GM21528 (cell line): Measurements from ENCODE around the gene SLC38A10.

ENCODE experiments used
- ATAC-seq: cut with Tn5 transposase; IDR thresholded peaks from one replicate; pipeline ENCODE4 v1.9.1; 2021; ENCODE audit warnings: mild to moderate bottlenecking, moderate library complexity; ENCODE audit not compliant: unreplicated experiment, low FRiP score

SLC38A10 gene

DNA sequence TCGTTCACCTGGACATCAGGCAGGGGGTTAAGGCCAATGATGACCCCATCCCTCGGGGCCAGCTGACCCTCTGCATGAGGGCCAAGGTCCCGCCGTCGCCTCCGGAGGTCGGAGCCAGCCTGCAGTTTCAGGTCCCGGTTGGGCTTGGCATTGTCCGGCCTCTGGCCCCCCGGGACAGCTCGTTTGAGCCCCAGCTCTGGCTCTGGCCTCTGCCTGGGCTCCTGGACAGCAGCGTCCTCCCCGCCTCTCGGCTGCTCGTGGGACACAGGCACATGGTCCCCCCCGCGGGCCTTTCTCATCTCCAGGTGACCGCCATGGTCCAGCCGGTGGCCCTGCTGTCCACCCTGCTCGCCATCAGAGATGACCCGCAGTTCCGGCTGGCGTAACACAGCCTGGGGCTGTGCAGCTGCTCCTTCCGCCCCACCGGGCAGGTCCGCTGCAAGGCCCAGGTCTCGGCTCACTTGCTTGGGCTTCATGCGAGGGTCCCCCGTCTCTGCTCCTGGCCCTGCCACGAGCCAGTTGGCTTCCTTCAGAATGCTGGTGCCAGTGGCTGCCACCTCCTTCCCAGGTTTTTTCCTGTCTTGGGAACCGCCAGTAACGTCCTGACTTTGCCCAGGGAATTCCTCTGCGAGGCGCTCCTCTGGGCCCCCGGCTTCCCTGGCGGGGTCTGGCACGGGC, 49.3 kb downstream of the SLC38A10 start:
- no peak for ATAC-seq

DNA sequence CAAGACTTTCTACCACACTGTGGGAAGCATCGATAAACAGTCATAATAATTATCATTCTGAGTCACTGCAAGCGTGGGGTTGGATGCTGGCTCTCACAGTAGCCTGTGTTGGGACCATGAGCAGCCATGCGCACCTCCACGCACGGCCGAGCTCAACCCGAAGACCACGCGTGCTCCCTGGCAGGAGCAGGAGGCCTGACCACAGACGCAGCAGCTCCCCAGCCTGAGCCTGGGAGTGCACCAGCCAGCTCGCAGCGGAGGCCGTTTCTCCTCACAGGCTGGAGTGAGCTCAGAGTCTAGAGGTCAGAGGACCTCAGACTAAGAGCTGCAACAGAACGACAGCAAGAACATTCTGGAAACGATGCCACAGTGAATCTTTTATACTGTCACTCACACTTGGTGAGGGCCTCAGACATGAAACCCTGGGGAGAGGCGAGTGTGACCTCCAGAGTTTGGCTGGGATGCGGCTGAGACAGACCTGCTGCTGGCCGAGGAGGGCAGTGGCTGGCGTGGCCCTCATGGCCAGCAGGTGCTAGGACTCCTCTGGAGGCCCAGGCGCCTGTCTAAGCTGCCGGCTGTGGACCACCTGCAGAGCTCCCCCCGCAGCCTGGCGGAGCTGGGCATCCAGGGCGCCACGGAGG, 50.0 kb downstream of the SLC38A10 start:
- no peak for ATAC-seq

DNA sequence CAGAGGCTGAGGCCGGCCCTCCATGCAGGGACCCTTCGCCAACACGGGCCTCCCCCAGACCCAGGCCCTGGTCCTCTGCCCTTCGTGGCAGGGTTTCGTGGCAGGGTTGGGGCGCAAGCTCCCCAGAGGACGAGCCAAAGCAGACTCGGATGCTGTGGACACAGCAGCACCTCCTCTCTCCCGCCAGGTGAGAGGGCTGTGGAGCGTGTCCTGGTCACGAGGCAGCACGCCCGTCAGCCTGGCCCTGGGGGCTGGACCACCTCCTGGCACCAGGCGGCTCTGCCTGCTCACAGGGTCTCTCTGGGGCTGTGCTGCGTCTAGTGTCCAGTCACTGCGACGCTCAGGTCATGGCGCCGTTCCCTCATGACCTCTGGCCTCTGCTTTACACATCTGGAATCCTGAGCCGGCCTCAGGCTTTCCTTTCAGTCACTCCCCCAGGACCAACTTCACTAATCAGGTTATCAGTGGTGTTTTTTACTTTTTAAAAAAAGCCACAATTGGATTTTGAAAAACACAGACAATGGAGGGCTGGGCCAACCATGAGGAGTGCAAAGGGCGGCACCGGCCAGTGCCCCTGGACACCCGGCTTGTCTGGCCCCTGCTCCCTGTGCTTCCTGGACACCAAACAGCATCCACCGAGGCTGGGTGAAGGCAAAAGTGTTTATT, 50.6 kb downstream of the SLC38A10 start:
- no peak for ATAC-seq

DNA sequence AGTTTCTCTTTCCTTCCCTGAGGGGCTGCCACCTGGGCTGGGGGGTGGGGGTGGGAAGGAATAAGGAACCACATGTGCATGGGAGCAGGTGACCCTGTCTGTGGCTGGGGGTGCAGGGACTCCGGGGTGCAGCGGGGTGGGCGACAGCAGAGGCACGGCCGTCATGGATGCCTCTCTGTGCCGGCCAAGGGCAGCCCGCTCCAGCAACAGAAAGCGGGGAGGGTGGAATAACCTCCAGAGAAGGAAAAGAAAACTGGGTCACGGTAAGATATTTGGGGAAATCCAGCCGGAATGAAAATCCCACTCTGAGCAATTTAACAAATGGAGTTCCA, 51.8 kb downstream of the SLC38A10 start:
- ATAC-seq = no peak

DNA sequence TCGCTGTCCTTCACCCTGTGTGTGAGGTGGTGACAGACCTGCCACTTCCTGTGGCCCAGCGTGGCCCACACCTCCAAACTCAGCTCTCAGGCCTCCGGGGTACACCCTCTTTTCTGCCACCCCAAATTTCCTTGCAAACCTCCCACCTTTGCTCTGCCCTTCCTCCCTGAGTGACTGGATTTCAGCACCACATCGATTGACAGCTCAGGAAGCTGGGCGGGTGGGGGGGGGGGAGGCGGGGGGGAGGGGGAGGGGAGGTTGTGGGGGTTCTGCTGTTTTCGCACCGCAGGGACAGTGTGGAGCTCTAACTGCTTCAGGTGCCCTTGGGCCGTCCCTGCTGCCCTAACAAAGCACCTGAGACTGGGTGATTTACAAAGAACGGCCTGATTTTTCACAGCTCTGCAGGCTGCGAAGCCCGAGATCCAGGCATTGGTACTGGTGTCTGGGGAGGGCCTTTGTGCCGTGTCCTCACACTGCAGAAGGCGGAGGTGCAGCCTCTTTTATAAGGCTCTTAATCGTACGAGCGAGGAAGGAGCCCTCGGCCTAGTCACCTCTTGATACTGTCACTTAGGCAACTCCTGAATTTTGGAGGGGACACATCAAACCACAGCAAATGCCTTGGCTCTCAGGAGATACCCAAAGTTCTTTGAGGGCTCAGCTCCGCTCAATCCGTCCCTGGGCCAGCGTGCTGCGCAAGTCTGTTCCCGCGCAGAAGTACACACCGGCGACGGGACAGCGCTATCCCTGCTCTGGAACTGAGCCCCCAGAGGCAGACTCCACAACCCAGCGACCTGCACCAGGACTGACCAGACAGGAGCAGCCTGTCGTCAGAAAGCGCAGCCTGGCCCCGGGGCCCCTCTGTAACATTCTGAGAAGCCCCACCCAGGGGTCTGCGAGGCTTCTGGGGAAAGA, 52.4 kb downstream of the SLC38A10 start:
- no peak for ATAC-seq

DNA sequence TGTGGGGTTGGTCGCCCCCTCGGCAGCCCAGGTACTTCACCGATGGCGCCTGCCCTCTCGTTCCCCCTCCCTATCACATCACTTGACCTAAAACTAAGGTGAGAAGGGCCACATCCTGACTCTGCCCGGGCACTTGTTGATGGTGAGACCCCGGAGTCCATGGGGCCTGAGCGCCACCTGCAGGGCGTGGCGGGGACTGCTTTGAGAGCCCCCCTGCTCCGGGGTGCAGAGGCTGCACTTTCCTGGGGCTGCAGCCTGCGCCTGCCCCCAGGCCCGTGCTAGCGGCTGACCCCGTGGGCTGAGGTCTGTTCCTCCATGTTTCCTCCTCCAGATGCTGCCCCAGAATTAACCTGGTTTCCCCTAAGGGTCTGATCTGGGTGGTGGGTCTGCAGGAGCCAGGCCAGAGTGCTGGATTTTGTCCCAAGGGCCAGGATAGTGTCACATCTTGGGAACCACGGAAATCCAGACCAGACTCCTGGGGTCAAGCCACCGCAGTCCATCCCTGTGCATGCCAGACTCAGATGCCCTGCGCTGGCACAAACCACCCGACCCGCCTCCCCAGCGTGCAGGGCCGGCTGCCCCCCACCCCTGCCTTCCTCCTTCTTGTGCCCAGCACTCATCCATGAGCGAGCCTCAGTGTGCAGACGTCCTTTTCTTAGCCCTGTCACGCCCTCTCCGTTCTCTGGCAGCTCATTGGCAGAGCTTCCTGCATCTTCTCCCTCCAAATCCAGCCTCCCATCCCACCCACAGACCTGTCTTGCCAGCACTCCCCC, 53.3 kb downstream of the SLC38A10 start:
- ATAC-seq = no peak

DNA sequence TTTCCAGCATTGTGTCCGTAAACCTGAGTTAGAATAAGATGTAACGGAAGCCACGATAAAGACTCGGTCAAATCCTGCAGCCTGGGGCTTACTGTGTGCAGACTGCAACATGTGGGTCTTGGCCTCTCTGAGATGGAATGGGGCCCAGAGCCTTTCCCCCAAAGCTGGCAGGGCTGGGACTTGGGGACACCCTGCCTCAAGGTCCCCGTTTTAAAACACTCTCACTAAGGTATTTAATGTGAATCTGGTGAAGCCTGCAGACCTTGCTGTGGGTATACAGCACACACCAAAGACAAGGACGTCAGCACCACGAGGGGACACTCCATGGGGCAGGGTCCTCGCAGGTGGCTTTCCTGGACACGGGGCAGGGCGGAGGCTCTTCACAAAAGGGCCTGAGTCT, 53.9 kb downstream of the SLC38A10 start:
- ATAC-seq = no peak

DNA sequence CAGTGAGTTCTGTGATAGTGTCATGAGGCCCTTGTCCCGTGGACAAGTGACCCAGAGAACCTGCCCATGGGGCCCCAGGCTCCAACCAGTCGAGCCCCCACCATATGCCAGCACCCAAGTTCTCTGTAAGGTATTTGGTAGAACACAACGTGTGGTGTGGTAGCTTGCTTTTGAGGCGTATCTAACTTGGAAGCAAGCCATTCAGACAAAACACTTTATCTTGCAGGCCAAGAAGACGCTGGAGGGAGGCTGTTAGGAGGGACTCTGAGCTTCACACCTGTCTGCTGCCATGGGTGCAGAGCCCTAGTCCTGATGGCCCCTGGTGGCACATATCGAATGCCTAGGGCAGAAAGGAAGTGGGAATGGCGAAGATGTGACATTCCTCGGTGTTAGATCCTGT, 54.3 kb downstream of the SLC38A10 start:
- ATAC-seq = no peak

DNA sequence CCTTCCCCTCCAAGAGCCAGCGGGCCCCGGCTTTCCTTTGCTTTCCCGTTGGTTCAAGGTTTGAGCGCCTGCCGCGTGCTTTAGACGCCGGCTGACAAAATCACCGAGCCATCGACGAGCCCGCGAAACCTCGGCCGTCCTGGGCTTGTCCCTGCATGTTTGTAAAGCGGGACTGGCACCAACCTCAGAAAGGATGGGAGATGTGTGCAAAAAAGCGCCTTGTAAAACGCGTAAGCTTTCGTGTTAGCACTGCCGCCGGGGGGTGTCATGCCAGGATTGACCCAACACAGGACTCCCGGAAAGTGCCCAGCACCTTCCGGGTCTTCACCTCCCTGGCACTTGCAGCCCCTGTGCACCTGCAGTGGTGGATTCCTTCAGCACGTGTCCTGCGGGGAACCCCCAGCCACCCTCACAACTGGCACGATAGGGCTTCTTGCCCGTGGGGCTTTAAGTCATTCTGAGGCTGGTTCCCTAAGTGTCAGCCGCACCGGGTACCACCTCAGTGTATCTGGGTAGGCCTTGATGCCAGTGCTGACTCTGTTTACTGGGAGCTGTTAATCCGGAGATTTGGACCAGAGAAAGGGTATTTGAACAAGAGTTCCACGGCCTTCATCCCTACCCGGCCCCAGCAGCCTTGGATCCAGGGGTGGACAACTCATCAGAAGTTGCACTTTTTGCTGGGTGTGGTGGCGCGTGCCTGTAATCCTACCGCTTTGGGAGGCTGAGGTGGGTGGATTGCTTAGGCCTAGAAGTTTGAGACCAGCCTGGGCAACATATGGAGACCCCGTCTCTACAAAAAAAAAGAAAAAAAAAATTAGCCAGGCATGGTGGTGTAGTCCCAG, 55.2 kb downstream of the SLC38A10 start:
- no peak for ATAC-seq

DNA sequence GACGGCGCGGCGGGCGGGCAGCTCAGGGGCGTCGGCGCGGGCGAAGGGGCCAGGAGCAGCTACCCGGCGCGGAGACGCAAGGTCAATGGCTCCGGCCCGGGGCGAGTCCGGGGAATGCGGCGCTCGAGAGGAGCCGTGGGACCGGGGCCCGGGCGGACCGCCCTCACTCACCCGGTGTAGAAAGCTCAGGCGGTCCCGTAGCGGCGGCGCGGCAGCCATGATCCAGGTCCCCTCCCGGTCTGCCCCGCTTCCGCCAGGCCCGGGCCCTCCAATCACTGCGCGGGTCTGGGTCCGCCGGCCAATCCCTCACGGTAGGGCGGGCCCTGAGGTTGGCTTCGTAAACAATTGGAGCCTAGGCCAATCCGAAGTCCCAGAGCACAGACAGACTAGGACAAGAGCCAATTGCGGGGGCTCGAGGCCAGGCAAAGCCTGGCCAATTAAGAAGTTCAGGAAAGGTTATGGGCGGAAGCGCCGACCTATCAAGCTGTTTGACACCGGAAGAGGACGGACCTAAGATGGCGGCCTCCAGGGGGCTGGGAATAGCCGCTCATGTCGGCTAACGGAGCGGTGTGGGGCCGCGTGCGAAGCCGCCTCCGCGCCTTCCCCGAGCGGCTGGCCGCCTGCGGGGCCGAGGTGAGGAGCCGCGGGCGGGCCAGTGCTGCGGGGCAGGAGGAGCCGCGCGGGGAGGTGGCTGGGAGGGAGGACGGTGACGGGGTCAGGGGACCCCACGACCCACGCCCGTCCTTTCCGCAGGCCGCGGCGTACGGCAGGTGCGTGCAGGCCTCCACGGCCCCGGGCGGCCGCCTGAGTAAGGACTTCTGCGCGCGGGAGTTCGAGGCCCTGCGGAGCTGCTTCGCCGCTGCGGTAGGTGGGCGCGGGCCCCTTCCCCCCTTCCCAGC, 56.0 kb downstream of the SLC38A10 start, which contains the start of the genes NDUFAF8 and TEPSIN:
Gene NDUFAF8 (plus strand): TSS at position 504 of the 899 bp plus-strand sequence. CDS start 46 bp downstream, at position 550.
Gene TEPSIN (minus strand): TSS at position 241 of the 899 bp plus-strand sequence. CDS start 22 bp downstream, at position 219.
- ATAC-seq = peak; percentile 85

DNA sequence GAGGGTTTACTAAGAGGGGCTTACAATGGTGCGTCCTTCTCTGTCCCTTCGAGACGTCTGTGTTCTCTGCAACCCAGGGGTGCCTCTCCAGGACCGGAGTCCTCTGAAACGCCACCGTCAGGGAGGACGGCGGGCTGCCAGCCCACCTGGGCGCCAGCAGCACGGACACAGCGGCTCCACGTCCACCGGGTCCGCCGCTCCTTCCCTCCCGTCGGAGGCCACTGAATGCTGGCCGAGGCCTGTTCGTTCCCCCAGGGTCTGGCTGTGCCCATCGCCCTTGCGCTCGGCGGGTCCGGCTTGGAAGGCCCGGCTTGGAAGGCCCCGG, 56.7 kb downstream of the SLC38A10 start:
- peak; percentile 5 for ATAC-seq

DNA sequence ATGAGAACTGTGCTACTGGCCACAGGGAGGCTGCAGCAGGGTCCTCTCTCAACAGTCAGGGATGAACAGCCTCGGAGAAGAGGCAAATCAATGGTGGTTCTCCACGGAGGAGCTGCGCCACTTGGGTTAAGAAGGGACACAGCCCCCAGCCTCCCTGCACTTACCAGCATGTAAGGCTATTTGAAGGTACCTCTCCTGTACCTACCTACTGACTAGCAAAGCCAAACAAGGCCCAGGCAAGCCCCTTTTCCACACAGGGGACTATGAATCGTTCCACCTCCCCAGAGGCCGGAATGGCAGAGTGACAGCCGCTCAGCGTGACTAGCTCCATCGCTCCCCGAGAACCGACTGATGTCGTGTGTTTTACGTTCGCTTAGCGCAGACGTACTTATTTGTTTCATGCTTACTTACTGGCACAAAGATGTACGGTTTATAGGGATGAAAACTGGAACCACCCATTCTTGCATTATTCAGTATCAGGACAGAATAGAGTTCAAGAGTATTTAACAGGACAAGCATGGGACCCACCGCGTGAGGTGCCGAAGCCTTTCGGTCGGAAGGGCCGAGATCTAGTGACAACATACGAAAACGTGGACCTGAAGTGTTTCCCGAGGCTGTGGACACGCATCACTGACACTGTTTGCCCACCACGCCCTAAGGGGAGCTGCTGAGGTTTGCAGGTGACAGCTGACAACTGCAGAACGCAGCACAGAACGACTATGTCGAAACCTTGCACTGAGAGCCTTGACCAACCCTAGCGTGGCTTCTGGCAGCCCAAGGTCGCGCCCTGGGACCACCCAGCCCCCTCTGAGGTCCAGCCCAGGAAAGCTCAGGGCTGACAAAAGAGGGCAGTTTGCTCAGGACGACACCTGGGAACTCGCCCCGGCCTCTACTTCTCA, 57.3 kb downstream of the SLC38A10 start:
- peak; percentile 1 for ATAC-seq

DNA sequence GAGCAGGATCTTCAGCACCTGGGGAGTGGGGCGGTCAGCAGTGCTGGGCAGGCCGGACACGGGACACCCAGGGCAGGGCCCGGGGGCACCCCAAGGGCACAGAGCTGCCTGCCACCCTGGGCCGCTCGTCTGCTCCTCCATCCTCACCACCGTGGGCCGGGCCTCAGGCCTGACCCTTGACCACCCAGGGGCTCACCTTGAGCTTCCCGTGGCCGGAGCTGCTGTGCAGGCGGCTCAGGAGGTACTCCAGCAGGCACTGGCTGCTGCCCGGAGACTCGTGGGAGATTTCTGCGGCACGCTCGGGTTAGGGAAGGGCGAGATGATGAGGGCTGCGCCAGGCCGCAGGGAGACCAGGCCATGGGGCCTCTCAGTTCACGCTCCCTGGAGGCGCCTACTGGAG, 58.3 kb downstream of the SLC38A10 start:
- no peak for ATAC-seq

DNA sequence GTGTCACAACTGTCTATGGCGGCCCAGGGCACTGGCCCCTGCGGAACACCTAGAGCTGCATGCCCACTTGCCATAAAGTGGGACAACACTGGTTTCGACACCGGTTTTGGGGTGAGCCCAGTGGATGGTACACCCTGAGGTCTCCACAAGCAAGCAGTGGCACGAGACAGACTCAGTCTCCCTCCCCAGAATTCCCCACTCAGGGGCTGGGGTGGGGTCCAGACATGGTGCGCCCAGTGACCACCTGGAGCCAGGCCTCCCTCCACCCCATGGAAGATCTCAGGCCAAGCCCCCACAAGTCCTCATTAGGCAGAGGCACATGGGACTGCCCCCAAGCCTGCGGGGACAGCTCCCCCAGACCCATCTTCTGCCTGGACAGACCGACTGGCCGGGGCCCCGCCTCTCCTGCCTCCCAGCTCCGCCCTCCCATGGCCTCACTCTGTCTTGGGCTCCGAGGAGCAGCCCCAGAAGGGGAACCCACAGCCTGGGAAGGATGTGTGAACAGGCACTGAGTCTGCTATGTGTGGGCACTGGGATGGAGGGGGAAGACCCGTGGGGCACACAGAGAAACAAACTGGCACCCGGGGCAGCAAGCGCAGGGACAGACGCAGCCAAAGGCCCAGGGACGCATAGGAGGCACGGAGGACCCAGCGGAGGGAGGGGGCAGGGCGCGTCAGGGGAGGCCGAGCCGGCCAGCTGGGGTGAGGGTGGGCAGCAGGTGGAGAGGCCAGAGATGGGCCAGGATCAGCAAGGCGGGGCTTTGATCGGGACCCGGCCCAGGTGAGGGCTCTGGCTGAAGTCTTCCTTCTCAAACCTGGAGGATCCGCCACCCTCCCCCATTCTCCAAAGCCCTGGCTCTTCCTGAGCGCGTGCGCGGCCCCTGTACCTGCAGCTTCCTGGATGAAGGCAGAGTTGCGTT, 59.0 kb downstream of the SLC38A10 start:
- no peak for ATAC-seq

DNA sequence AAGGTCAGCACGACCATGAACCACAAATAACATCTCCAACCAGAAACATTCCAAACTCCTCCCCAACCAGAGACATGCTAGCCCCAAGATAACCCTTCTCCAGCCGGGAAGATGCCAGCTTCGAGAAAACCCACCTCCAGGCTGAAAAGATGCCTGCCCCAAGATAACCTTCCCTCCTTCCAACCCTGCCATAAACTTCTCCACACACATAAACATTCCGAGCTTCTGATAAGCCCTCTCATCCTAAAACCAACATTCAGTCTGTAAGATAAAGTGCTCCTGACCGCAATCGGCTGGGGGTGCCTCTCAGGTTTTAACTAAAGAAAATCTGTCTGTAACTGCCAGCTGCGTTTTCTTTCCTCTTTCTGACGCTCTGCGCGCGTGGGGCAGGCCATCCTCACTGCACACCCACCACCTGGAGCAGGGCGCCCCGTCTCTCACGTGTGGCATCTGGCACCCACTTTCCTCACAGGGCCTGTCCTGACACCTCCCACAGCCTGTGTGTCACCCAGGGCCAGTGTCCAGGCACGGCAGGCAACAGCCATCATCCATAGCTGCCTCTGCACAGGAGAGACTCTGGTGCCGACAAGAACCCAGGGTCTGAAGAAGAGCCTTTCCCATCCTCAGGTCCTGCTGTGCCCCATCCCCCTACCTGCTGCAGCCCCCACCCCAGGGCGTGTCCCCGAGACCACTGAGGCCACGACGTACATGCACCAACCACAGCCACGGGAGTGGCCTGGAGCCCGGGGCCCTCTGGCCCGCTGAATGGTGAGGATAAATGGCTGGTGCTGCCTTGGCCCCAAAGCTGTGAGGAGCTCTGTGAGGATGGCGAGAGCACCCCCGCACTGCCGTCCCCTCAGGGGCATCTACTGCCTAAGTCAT, 59.9 kb downstream of the SLC38A10 start:
- no peak for ATAC-seq
